ENCODE results near the gene PPARG. TPM values are rescaled to one million over a fixed set of nuclear protein-coding genes. Genes with fewer than 3 reads are reported as not detected.
"Not testable (repeated sequence)": the region's sequence is repeated elsewhere in the genome, so short reads cannot be mapped to it uniquely, and the experiment has no call there.

The PPARG gene
- total and polyA plus RNA-seq, 2 donors (not counting 3 experiments of a cell fraction or from before 2014, with no cell fraction given): 0.15 to 1.3 TPM

DNA sequence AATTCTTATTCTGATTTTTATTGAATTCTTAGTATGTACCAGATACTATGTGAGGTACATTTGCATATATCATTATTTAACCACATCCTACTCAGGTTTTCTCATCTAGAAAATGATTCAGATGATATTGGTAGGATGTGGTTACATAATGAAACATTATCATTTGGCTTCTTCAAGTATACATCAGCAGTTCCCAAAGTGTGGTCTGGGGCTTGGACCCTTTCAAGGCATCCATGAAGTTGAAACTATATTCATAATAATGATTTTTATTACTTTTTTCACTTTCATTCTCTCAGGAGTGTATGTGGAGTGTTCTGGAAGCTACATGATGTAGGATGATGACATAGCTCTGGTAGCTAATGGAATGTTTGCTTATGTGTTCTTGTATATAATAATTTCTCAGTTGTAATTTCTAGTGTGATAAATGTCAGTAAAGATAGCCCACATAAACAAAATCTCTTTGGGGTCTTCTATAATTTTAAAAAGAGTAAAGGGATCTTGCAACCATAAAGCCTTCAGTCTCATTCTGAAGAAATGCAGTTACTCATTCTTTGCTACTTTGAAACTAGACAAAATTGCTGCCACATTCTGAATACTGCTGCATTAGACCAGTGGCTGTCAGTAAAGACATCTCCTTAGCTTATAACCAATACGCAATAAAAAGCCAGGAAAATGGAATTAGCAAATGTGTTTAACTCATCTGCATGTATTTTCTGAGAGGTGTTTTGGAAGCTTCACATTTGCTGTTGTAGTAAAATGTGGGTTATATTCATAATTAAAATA is 95.8 kb downstream of the PPARG start:
- Histone ChIP-seq H3K79me2 (ENCODE audit: control insufficient read depth, insufficient read depth, low read length) (no peaks in the 10 kb centered on the region), H4K20me1 (replicated peaks; ENCODE audit: control insufficient read depth, extremely low read depth, insufficient read depth, low read length) (no peaks in the 10 kb centered on the region), H3K36me3 (ENCODE audit: control insufficient read depth in 2 of 2, extremely low read depth in 1 of 2, insufficient read depth in 2 of 2, low read length in 2 of 2) (no peaks in the 10 kb centered on the region), H3K9ac (replicated peaks; ENCODE audit: extremely low read depth, insufficient read depth, low read length) (no peak overlapping the region), H3K27ac (ENCODE audit: insufficient read depth, low read depth, low read length) (no peak overlapping the region), H3K4me3 (replicated peaks in 1 of 3; ENCODE audit: insufficient read depth in 1 of 3, low read depth in 1 of 3, low read length in 3 of 3) (no peak overlapping the region), H3K9me3 (replicated peaks; ENCODE audit: control insufficient read depth, insufficient read depth, low read length) (no peaks in the 10 kb centered on the region), H3K4me2 (ENCODE audit: insufficient read depth, low read length) (no peak overlapping the region), H3K27me3 (ENCODE audit: control insufficient read depth in 2 of 2, insufficient read depth in 2 of 2, low read length in 2 of 2) (peaks cover 0 to 3% of the 10 kb centered on the region in 2 experiments), H3K9me1 (replicated peaks; ENCODE audit: control insufficient read depth, extremely low read depth, insufficient read depth, low read length) (no peaks in the 10 kb centered on the region), H3K4me1 (ENCODE audit: control insufficient read depth, extremely low read depth, insufficient read depth, low read length) (no peaks in the 10 kb centered on the region), H2AFZ (ENCODE audit: low read depth, low read length) (no peak overlapping the region)
- no peak for DNase-seq (ENCODE audit: low read depth, low spot score)
- intact Hi-C loops (cut with micrococcal nuclease): no loop called here
- FAIRE-seq: no peak
- ChIA-PET CTCF (interaction anchor here (0.9 kb wide), 1 partner anchor 95 kb away, joined by 3 read pairs; no protein-coding TSS in a partner anchor), POLR2A (no interaction called here)
- no peak for TF ChIP-seq JUN (IDR thresholded peaks at IDR 0.05; ENCODE audit: borderline replicate concordance, insufficient read depth, insufficient read length, low read depth)
- TF ChIP-seq, protein P1, sequence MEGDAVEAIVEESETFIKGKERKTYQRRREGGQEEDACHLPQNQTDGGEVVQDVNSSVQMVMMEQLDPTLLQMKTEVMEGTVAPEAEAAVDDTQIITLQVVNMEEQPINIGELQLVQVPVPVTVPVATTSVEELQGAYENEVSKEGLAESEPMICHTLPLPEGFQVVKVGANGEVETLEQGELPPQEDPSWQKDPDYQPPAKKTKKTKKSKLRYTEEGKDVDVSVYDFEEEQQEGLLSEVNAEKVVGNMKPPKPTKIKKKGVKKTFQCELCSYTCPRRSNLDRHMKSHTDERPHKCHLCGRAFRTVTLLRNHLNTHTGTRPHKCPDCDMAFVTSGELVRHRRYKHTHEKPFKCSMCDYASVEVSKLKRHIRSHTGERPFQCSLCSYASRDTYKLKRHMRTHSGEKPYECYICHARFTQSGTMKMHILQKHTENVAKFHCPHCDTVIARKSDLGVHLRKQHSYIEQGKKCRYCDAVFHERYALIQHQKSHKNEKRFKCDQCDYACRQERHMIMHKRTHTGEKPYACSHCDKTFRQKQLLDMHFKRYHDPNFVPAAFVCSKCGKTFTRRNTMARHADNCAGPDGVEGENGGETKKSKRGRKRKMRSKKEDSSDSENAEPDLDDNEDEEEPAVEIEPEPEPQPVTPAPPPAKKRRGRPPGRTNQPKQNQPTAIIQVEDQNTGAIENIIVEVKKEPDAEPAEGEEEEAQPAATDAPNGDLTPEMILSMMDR (IDR thresholded peaks at IDR 0.05; ENCODE audit: extremely low read depth in 1 of 2, insufficient read depth in 1 of 2, low read depth in 1 of 2, low read length in 2 of 2): no peak
- BruUV-seq (replicated peaks): no TSS peak
- dilution Hi-C loops (cut with MboI; ENCODE audit: extremely low pct_ligation_motif_present, low sequenced_read_pairs): no loop called here

DNA sequence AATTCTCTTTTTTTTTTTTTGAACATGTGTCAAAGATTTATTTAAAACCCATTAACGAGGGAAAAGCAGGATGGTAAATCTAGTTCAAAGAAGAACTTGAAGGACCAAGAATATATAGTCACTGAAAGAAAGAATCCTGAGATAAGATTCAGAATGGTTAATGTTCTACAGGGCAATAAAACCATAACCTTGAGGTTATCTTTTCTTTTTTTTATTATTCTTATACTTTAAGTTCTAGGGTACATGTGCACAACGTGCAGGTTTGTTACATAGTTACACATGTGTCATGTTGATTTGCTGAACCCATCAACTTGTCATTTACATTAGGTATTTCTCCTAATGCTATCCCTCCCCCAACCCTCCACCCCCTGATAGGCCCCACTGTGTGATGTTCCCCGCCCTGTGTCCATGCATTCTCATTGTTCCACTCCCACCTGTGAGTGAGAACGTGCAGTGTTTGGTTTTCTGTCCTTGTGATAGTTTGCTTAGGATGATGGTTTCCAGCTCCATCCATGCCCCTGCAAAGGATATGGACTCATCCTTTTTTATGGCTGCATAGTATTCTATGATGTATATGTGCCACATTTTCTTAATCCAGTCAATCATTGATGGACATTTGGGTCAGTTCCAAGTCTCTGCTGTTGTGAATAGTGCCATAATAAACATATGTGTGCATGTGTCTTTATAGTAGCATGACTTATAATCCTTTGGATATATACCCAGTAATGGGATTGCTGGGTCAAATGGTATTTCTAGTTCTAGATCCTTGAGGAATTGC is 97.8 kb downstream of the PPARG start:
- H3K36me3 ChIP-seq (ENCODE audit: control insufficient read depth in 2 of 2, extremely low read depth in 1 of 2, insufficient read depth in 2 of 2, low read length in 2 of 2); H3K4me2 ChIP-seq (ENCODE audit: insufficient read depth, low read length); POLR2A ChIA-PET; H3K9me1 ChIP-seq (replicated peaks; ENCODE audit: control insufficient read depth, extremely low read depth, insufficient read depth, low read length); H3K27me3 ChIP-seq (ENCODE audit: control insufficient read depth in 2 of 2, insufficient read depth in 2 of 2, low read length in 2 of 2); H3K4me1 ChIP-seq (ENCODE audit: control insufficient read depth, extremely low read depth, insufficient read depth, low read length); H3K4me3 ChIP-seq (replicated peaks in 1 of 3; ENCODE audit: insufficient read depth in 1 of 3, low read depth in 1 of 3, low read length in 3 of 3); intact Hi-C loops (cut with micrococcal nuclease); H2AFZ ChIP-seq (ENCODE audit: low read depth, low read length); H3K9ac ChIP-seq (replicated peaks; ENCODE audit: extremely low read depth, insufficient read depth, low read length); H3K79me2 ChIP-seq (ENCODE audit: control insufficient read depth, insufficient read depth, low read length); H3K9me3 ChIP-seq (replicated peaks; ENCODE audit: control insufficient read depth, insufficient read depth, low read length); H3K27ac ChIP-seq (ENCODE audit: insufficient read depth, low read depth, low read length); BruUV-seq (replicated peaks); DNase-seq (ENCODE audit: low read depth, low spot score); CTCF ChIA-PET; FAIRE-seq; H4K20me1 ChIP-seq (replicated peaks; ENCODE audit: control insufficient read depth, extremely low read depth, insufficient read depth, low read length); dilution Hi-C loops (cut with MboI; ENCODE audit: extremely low pct_ligation_motif_present, low sequenced_read_pairs): not testable (repeated sequence)

Data from endothelial cell of umbilical vein (primary cell).